Measurements from ENCODE around the gene CCL19.

CCL19 gene

DNA sequence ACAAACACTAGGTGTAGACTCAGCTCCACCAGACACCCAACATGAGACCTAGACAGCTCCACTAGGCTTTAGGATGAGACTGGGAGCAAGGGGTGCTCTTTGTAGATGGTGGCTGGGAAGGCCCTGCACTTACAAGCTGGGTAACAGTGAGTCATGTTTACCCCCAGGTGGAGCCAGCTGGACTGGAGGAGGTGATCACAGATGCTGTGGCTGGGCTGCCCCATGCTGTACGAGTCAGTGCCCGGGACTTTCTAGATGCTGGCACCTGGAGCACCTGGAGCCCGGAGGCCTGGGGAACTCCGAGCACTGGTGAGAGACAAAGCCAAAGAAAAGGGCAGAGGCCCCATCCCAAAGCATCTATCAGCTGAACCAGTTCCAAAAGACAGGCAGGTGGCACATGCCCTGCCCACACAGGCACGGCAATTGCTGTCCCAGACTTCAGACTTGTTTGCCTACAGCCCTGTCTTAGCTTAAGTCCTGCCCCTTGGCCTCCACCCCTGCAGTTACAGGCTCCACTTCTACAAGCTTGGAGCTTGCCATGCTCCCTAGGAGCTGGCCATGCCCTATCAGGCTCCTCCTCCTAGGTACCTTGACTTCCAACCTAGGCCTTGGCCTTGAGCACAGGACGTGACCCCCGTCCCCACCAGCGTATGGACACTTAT is 31.4 kb downstream of the CCL19 start:
- no peak for DNase-seq

DNA sequence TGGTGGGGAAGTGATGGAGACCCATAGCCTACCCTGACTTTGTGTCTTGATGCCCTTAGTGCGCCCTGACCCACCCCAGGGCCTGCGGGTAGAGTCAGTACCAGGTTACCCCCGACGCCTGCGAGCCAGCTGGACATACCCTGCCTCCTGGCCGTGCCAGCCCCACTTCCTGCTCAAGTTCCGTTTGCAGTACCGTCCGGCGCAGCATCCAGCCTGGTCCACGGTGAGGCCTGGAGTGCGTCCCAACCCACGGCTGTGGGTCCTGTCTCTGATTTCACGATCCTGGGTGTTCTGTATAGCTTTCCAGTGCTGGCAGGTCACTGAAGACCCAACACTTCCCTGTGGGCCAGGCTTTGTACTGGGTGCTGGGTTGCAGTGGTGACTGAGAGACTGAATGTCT is 32.6 kb downstream of the CCL19 start:
- DNase-seq: no peak

DNA sequence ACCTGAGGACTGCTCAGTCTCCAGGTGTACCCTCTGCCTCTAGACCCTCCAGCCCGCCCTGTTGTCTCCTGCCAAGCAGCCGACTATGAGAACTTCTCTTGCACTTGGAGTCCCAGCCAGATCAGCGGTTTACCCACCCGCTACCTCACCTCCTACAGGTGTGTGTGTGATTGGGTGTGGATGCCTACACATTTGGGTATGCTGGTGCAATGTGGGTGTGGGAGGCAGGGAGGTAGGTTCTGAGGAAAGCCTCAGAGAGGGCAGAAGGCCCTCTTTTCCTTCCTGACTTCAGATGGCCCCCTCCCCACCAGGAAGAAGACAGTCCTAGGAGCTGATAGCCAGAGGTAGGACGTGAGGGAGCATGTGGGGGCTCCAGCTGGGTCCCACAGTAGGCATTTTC is 34.1 kb downstream of the CCL19 start:
- no peak for DNase-seq

DNA sequence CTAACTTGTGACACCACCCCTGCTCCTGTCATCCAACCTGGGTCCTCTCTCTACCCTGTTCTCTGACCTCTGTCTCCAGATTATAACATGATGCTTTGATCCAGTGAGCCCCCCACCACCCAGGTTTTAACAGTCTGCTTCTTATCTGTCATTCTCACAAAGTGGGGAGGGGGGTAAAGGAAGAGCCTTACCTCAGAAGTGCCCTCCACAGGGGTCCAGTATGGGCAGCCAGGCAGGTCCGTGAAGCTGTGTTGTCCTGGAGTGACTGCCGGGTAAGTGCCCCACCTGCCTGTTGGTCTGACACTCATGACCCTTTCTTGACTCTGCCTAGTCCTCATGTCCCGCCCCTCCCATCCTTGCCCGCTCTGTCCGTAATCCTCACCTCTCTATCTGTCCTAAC is 35.7 kb downstream of the CCL19 start:
- DNase-seq: no peak

DNA sequence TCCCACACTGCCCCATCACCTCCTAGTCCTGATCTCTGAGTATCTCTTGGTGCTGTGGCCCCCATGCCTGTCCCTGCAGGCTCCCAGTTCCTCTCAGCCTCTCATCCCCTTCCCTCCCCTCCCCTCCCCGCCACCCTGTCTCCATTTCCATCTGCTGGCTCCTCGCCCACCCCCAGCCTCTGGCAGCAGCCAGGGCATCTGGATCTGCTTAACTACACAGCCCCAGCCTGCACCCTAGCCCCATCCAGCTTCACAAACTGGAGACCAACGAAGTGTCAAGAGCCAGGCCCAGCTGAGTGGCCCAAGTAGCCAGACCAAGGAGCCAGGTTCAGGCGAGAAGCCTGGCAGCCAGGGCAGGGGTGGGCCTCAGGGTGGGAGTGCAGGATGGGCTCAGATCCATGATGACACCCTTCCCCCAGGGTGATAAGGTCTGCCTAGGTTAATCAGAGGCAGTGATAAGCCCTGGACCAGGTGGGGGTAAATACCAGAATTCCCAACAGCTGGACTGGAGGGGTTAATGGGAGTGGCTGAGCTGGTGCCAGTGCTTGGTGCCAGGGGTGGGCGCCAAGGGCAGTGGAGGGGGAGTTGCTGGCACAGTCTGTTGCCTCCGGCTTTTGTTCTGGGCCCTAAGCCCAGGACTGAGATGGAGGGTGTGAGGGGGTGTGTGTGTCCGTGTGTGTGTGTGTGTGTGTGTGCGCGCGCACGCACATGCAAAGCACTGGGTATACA is 36.6 kb downstream of the CCL19 start:
- DNase-seq: no peak

DNA sequence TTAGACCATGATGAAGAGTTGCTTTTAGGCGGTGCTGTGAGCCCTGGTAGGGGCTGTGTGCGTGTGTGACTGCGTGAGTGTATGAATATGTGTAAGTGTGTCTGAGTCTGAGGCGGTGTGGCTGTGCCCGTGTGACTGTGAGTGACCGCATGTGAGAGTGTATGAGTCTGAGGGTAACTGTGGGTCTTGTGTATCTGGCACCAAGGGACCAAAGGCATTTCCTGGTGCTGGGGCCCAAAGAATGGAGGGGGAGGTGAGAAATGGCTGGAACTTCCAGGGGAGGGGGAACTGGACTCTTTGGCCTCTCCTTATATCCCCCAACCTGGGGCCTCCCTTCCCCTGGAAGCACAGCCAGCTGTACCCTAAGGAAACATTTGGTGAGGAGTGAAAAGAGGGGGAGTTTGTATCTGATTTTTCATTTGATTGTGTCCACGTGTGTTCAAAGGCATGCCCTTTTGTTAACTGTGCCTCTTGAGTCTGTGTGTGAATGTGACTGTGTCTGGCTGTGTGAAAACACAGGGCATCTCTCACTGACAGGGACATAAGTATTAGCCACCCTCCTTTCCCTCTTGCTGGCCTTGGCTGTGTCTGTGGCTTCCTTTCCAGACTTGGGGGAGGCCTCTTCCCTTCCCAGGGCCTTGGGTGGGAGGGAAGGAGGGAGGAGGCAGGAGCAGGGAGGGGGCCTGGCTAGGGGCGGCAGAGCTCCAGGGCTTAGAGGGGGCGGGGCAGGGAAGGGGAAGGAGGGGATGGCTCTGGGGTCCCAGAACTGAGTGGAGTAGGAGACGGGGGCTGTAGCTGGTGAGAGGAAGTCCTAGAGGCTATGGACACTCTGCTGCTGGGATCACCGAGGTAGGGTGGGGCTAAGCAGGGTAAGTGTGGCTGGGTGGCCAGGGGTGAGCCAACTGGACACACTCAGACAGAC is 37.7 kb downstream of the CCL19 start:
- DNase-seq: no peak

DNA sequence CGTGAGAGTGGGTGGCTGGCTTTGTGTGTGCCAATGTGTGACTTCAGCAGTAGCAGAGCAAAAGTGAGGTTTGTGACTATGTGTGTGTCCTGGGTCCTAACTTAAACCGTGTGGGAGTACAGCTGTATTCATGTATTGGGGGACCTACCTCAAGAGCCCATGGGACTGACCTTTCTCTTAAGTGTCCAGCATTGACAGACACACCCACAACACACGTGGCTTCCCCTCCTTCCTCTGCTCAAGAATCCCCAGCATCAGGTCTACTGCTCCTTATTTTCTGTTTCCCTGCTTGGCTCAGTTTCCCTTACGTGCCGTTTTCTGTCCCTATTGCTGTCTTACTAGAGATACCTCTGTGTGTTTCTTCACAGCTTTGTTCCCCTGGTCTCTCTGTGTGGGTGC is 38.5 kb downstream of the CCL19 start:
- no peak for DNase-seq

DNA sequence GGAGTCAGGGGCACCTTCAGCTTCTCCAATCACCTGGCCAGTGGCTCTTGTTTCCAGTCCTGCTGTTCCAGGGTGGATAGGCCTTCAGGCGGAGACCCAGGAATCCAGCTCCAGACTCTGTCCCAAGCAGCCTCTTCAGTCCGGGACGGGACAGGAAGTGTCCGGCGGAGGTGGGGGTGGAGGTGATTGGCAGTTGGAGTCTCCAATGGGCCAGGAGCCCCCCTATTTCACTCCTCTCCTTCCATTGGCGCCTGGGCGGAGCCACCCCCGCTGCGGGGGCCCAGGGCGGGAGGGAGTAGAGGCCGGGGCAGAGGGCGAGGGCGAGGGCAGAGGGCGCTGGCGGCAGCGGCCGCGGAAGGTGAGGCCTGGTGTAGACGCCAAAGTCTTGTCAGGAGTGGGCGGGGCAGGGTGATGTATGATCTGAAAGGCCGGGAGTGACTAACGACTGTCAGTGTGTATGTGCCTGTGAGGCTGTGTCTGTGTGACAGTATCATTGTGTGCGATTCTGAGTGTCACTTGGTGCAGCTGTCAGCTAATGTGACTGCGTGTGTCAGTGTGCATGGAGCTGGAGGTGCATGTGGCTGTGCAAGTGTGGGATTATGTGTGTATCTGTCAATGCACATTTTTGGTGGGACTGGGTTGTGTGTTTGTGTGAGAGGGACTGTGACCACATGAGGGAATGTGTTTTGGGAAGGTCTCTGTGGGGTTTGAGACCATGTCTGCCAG is 39.0 kb downstream of the CCL19 start, which contains the start of gene IL11RA:
TSS of gene IL11RA (plus strand) at position 310 of the 726 bp plus-strand sequence. CDS start 3,033 bp downstream, outside the sequence.
- DNase-seq: no peak

DNA sequence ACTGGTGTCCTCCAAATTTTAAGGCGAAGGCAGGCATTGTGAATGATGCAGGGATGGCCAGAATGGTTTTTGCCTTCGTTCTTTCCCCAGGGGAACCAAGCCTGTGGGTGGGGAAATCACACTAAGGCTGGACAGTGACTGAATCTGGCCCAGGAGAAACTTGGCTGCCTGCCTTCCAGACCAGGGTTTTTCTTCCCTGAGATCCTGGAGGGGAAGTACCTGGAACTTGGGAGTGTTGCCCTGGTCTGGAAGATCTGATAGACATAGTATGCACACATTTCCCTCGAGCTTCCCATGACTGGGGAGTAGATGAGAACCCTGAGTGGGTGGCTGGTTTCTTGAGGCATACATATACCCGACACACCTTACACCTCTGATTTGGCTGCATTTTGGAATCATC is 39.8 kb downstream of the CCL19 start:
- DNase-seq: no peak

DNA sequence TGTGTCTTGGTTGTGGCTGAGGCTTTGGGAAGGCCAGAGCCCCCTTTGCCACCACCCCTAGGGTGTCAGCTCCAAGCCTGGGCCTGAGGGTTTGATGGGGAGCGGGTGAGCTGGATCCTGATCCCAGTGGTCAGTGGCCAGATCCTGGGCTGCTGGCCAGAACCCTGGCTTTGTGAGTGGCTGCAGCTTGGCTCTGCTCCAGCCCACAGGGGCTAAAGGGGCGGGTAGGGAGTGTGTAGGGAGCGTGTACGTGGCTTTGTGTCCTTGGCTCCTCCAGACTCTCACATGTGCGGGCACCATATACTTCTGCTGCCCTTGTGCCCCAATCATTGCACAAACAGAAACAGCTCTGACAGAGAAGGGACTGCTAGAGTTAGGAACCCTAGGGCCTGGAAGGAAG is 40.3 kb downstream of the CCL19 start:
- DNase-seq: no peak

DNA sequence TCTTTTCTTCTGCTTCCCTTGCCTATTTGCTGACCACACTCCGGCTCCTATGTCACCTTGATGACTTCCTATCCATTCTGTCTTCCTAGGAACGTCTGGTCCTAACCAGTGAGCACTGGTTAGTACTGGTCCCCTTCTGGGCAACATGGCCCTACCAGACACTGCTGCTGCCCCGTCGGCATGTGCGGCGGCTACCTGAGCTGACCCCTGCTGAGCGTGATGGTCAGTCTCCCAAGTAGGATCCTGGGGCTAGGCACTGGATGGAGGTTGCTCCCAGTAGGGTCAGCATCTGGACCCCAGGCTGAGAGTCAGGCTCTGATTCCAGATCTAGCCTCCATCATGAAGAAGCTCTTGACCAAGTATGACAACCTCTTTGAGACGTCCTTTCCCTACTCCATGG is 42.4 kb downstream of the CCL19 start:
- DNase-seq: no peak

DNA sequence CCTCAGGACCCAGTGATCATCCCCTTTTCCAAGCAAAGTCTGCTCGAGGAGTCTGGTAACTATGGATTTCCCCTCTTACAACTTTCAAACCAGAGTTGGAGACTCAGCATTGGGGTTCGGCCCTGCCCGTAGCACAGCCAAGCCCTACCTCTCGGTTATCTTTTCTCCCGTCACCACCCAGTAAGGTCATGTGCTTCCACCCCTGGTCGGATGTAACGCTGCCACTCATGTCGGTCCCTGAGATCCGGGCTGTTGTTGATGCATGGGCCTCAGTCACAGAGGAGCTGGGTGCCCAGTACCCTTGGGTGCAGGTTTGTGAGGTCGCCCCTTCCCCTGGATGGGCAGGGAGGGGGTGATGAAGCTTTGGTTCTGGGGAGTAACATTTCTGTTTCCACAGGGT is 43.4 kb downstream of the CCL19 start:
- no peak for DNase-seq

DNA sequence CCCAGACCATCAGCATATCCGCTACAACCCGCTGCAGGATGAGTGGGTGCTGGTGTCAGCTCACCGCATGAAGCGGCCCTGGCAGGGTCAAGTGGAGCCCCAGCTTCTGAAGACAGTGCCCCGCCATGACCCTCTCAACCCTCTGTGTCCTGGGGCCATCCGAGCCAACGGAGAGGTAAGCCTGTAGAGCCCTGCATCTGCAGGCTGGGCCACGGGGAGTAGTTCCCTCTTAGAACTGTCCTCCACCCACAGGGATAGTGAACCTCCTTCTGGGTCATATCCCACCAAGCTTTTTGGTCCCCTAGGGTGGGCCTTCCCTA is 44.0 kb downstream of the CCL19 start:
- no peak for DNase-seq

DNA sequence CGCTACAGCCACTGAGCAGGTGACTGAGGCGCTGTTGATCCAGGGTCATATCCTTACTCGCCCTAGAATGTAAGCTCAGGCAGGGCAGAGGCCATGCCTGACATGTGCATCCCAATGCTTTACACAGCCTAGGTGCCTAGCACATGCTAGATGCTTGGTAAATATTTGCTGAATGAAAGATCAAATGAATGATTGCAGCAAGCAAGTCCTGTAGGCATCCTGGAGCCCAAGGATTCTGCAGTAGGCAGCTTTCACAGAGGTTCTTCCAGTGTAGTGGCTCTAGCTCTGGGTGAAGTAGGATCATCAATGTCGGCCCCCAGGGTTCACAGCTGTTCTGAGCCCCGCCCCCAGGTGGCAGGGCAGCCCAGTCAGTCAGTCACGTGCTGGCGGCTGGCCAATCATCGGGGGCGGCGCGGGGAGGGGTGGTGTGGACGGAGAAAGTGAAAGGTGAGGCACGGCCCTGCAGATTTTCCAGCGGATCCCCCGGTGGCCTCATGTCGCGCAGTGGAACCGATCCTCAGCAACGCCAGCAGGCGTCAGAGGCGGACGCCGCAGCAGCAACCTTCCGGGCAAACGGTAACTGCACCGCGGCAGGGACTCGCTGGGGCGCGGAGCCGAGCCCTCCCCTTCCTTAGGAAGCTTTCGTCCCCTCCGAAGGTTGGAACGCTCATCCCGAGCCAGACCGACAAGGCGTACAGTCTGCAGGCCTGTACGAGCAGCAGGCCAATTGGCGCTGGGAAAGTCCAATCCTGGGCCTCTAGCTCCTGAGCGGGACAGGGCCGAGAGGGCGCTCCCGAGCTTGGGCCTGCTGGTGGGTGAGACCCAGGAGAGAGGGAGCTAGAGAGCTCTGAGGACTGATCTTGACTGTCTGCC is 44.6 kb downstream of the CCL19 start, which contains the start of gene GALT:
TSS of gene GALT (plus strand) at position 465 of the 873 bp plus-strand sequence. CDS start at position 495, 30 bp downstream.
- peak; percentile 89 for DNase-seq

DNA sequence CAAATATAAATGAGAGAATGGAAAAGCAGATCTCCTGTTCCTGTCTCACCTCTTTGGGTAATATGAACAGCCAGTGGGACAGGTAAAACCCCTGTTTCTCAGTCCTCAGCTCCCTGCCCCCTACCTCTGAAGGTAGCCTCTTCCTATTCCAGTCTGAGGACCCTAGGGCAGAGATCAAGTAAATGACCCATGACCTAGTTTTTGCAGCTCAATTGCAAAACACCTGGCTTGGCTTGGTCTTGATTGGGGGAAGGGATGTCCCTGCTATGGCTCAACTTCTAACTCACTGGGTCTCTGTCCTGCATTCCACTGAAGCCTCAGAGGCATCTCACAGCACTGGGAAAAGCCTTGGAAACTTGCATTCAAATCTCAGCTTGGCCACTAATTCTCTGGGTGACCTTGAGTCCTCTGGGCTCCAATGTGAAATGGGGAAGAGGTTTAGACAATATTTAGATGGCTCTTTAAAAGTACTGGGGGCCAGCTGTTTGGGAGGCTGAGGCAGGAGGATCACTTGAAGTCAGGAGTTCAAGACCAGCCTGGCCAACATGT is 46.2 kb downstream of the CCL19 start:
- no peak for DNase-seq

DNA sequence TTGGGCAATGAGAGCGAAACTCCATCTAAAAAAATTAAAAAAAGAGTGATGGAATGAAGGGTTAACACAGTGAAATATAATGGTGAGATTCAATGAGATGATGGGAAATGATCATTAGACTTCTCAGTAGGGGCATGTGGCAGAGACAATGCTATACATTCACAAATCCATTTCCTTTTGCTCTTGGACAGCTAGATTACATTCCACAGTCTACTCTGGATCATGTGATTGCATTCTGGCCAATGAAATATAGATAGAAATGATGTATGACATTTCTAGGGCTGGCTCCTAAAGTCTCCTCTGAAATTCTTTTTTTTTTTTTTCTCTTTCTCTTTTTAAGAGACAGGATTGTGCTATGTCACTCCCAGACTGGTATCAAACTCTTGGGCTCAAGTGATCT is 48.4 kb downstream of the CCL19 start:
- no peak for DNase-seq

Data from KG1 (cell line).